Ovary (tissue), 3 donors: ENCODE results near the gene DNAI1.

Source experiments
- CTCF ChIP-seq, 3 donors: fragments of 450-650 bp in 2 of 3; fragments of 200-600 bp in 1 of 3; IDR thresholded peaks; one replicate each; pipeline versions ENCODE4 v1.5.1 to v1.8.0; 2016 to 2022; ENCODE audit warnings: antibody characterized with exemption in 3 of 3, mild to moderate bottlenecking in 1 of 3
- POLR2A ChIP-seq: fragments of 450-650 bp; IDR thresholded peaks from one replicate; pipeline ENCODE4 v1.6.1; 2017; ENCODE audit warnings: antibody characterized with exemption, mild to moderate bottlenecking, moderate library complexity
- donor health status: DM: no; HTN: no; CAD: no.

- TF ChIP-seq CTCF (IDR thresholded peaks at IDR 0.05) (no peak), POLR2A (no peak)
These were observed 2.5 kb upstream of the DNAI1 start for GRCh38 chr9:34456151-34456550.
